ENCODE data around the gene UPP2.

Gene UPP2

DNA sequence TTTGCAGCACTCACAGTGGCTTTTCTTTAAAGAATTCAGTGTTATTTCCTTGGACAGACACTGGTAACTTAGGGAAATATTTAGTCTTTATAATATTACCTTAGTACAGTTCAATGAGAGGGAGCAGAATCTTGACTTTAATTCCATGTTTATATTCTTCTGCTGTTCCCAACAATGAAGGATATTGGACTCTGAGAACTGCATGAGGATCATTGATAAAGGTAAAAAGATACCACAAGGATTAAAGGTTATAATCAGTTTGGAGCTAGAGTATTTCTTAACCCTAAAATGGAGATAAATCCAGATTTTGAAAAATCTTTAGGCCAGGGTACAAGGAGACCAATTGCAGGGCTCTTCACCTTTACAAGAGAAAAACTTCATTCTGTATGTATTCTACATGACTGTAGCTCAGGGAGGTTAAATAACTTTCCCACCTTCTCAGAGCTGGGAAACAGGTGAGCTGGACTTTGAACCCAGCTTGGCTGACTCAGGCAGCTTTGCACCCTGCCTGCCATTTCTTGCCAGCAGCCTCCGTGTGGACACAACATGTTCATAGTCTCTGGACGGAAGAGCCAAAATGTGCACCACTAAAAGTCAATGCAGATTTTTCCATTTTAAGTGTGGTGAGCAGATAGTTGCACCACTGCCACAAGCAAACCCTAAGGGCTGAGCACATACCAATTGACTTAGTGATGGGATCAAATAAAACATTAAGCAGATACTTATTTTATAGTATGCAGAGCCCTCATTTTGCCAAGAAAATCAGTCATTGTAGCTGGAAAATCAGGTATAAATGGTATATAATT lies 26.7 kb downstream of the UPP2 start:
- no peaks in the 10 kb centered on the region for H3K9me3 ChIP-seq (ENCODE audit: insufficient read depth, low read depth, low read length)
- no peaks in the 10 kb centered on the region for H3F3A ChIP-seq (ENCODE audit: low read depth)
- no peaks in the 10 kb centered on the region for H3K36me3 ChIP-seq (ENCODE audit: insufficient read depth, low read length)
- no peaks in the 10 kb centered on the region for H3K9me2 ChIP-seq (replicated peaks; ENCODE audit: low read depth, low read length)
- H3K9ac ChIP-seq (ENCODE audit: low read depth, low read length, poor library complexity, severe bottlenecking) = no peak overlapping the region
- H3K4me3 ChIP-seq (ENCODE audit: low read length, poor library complexity, severe bottlenecking) = no peak overlapping the region
- TF ChIP-seq, protein P1, sequence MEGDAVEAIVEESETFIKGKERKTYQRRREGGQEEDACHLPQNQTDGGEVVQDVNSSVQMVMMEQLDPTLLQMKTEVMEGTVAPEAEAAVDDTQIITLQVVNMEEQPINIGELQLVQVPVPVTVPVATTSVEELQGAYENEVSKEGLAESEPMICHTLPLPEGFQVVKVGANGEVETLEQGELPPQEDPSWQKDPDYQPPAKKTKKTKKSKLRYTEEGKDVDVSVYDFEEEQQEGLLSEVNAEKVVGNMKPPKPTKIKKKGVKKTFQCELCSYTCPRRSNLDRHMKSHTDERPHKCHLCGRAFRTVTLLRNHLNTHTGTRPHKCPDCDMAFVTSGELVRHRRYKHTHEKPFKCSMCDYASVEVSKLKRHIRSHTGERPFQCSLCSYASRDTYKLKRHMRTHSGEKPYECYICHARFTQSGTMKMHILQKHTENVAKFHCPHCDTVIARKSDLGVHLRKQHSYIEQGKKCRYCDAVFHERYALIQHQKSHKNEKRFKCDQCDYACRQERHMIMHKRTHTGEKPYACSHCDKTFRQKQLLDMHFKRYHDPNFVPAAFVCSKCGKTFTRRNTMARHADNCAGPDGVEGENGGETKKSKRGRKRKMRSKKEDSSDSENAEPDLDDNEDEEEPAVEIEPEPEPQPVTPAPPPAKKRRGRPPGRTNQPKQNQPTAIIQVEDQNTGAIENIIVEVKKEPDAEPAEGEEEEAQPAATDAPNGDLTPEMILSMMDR (conservative IDR thresholded peaks at IDR 0.05; ENCODE audit: low read length) = no peak
- TF ChIP-seq EZH2phosphoT487 (IDR thresholded peaks at IDR 0.05; ENCODE audit: borderline replicate concordance) = no peak
- no peaks in the 10 kb centered on the region for H3K27me3 ChIP-seq (ENCODE audit: insufficient read depth, low read length, poor library complexity, severe bottlenecking)
- no peaks in the 10 kb centered on the region for H3K79me2 ChIP-seq (ENCODE audit: insufficient read depth, low read length)
- H3K4me1 ChIP-seq (ENCODE audit: insufficient read depth, low read length, poor library complexity, severe bottlenecking) = no peaks in the 10 kb centered on the region
- H4K20me1 ChIP-seq (ENCODE audit: insufficient read depth, low read length, poor library complexity, severe bottlenecking) = no peaks in the 10 kb centered on the region
- H2AFZ ChIP-seq (ENCODE audit: low read length) = no peak overlapping the region
- H3K4me2 ChIP-seq (ENCODE audit: low read depth, low read length, poor library complexity, severe bottlenecking) = no peak overlapping the region

DNA sequence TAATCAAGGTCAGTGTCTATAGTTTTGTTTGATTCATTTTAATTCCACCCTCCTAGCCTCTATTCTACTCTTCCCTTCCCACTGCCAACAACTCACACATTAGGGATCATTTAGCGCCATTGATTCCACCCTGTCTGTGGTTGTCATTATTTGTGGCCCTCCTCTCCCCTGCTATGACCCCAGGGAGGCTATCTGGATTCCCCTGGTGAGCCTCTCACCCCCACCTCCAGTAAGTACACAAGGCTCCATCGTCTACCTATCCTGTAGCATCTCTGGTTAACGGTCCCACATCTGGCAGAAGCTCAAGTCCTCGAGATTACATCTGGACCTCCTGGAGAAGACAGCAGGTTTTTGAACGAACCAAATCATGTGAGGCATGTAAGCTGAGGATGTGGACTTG lies 27.4 kb downstream of the UPP2 start:
- TF ChIP-seq, protein P1 (conservative IDR thresholded peaks at IDR 0.05; ENCODE audit: low read length) = no peak
- no peak for TF ChIP-seq EZH2phosphoT487 (IDR thresholded peaks at IDR 0.05; ENCODE audit: borderline replicate concordance)
- H3K9ac ChIP-seq (ENCODE audit: low read depth, low read length, poor library complexity, severe bottlenecking) = no peak overlapping the region
- H3K4me3 ChIP-seq (ENCODE audit: low read length, poor library complexity, severe bottlenecking) = no peak overlapping the region
- H4K20me1 ChIP-seq (ENCODE audit: insufficient read depth, low read length, poor library complexity, severe bottlenecking) = no peaks in the 10 kb centered on the region
- H3K4me1 ChIP-seq (ENCODE audit: insufficient read depth, low read length, poor library complexity, severe bottlenecking) = no peaks in the 10 kb centered on the region
- no peaks in the 10 kb centered on the region for H3K9me2 ChIP-seq (replicated peaks; ENCODE audit: low read depth, low read length)
- no peaks in the 10 kb centered on the region for H3K79me2 ChIP-seq (ENCODE audit: insufficient read depth, low read length)
- no peaks in the 10 kb centered on the region for H3F3A ChIP-seq (ENCODE audit: low read depth)
- no peak overlapping the region for H3K4me2 ChIP-seq (ENCODE audit: low read depth, low read length, poor library complexity, severe bottlenecking)
- no peaks in the 10 kb centered on the region for H3K9me3 ChIP-seq (ENCODE audit: insufficient read depth, low read depth, low read length)
- H2AFZ ChIP-seq (ENCODE audit: low read length) = no peak overlapping the region
- H3K27me3 ChIP-seq (ENCODE audit: insufficient read depth, low read length, poor library complexity, severe bottlenecking) = no peaks in the 10 kb centered on the region
- no peaks in the 10 kb centered on the region for H3K36me3 ChIP-seq (ENCODE audit: insufficient read depth, low read length)

DNA sequence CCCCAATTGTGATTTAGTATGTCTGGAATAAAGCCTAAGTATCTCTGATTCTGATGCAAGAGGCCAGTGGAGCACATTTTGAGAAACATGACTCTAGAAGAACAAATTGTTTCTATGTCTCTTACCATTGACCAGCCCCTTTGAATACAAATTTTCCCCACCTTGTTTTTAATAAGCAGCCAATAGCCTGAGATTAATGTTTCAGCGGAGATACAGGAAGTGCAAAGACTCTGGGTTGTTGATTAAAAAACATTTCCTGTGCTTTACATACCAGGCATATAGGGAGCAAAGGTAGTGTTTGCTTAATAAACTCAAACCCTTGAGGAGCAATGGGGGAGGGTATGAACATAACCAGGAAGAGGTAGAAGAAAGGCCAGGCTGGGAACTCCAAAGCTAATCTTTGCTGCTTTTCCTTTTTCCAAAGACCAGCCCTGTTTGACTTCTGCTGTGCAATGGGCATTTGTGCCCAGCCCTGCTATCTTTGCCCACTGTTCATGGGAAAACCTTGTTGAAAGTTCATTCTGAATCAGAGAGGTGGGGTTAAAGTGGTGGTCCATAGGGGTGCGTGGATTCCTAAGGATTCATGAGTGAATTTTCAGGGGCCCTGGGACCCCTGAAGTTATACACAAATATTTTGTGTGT lies 29.3 kb downstream of the UPP2 start:
- TF ChIP-seq EZH2phosphoT487 (IDR thresholded peaks at IDR 0.05; ENCODE audit: borderline replicate concordance) = no peak
- TF ChIP-seq, protein P1 (conservative IDR thresholded peaks at IDR 0.05; ENCODE audit: low read length) = no peak
- Histone ChIP-seq H3K36me3 (ENCODE audit: insufficient read depth, low read length) (no peaks in the 10 kb centered on the region), H3K4me1 (ENCODE audit: insufficient read depth, low read length, poor library complexity, severe bottlenecking) (no peaks in the 10 kb centered on the region), H3K9ac (ENCODE audit: low read depth, low read length, poor library complexity, severe bottlenecking) (no peak overlapping the region), H3K79me2 (ENCODE audit: insufficient read depth, low read length) (no peaks in the 10 kb centered on the region), H3F3A (ENCODE audit: low read depth) (no peaks in the 10 kb centered on the region), H3K9me2 (replicated peaks; ENCODE audit: low read depth, low read length) (no peaks in the 10 kb centered on the region), H3K27me3 (ENCODE audit: insufficient read depth, low read length, poor library complexity, severe bottlenecking) (no peaks in the 10 kb centered on the region), H3K4me3 (ENCODE audit: low read length, poor library complexity, severe bottlenecking) (no peak overlapping the region), H2AFZ (ENCODE audit: low read length) (no peak overlapping the region), H3K9me3 (ENCODE audit: insufficient read depth, low read depth, low read length) (no peaks in the 10 kb centered on the region), H4K20me1 (ENCODE audit: insufficient read depth, low read length, poor library complexity, severe bottlenecking) (no peaks in the 10 kb centered on the region), H3K4me2 (ENCODE audit: low read depth, low read length, poor library complexity, severe bottlenecking) (no peak overlapping the region)

All from Loucy (cell line).